GM12892 (cell line): Measurements from ENCODE around the gene KLHL13.
"Not testable (repeated sequence)": the region's sequence is repeated elsewhere in the genome, so short reads cannot be mapped to it uniquely, and the experiment has no call there.

Source experiments
- DNase-seq: peaks from one replicate; pipeline ENCODE4 v3.0.0; 2011; ENCODE audit not compliant: insufficient read length
- FAIRE-seq: peaks from 2 replicates; lab custom pipeline; 2011; peaks lifted over from hg19 to GRCh38; lab: Jason Lieb, UNC
- POLR2A ChIP-seq: IDR thresholded peaks from 2 replicates; pipeline ENCODE4 v1.6.1; 2011; ENCODE audit warnings: low read depth, low read length, control low read depth
- POLR2AphosphoS5 ChIP-seq: IDR thresholded peaks from 2 replicates; pipeline ENCODE4 v1.6.1; 2011; ENCODE audit warnings: low read depth, low read length, control low read depth
- TAF1 ChIP-seq: IDR thresholded peaks from 2 replicates; pipeline ENCODE4 v1.6.1; 2011; ENCODE audit warnings: low read depth, mild to moderate bottlenecking, control low read depth, low read length, borderline replicate concordance

The KLHL13 gene

GRCh38 chrX:118058924-118059323 is 57.7 kb downstream of the KLHL13 start:
- no peak for TF ChIP-seq POLR2AphosphoS5
- TF ChIP-seq POLR2A = no peak
- TF ChIP-seq TAF1 = no peak
- FAIRE-seq = no peak

GRCh38 chrX:118056870-118057269 is 59.7 kb downstream of the KLHL13 start:
- FAIRE-seq = no peak
- DNase-seq = no peak
- TF ChIP-seq TAF1 (no peak), POLR2A (no peak), POLR2AphosphoS5 (no peak)

More at GRCh38 chrX:118058924-118059323, 57.7 kb downstream of the KLHL13 start:
- DNase-seq = no peak

- TF ChIP-seq POLR2A (no peak), POLR2AphosphoS5 (no peak), TAF1 (no peak)
- no peak for DNase-seq
- FAIRE-seq = no peak
Observed at GRCh38 chrX:118049713-118050112, 66.9 kb downstream of the KLHL13 start.

GRCh38 chrX:118047446-118048186 is 69.0 kb downstream of the KLHL13 start:
- no peak for TF ChIP-seq TAF1
- no peak for TF ChIP-seq POLR2A
- no peak for TF ChIP-seq POLR2AphosphoS5
- peak; percentile 78 for FAIRE-seq
- no peak for DNase-seq

- TF ChIP-seq POLR2AphosphoS5 = no peak
- no peak for TF ChIP-seq POLR2A
- no peak for TF ChIP-seq TAF1
- DNase-seq = no peak
- no peak for FAIRE-seq
Observed at GRCh38 chrX:118039591-118039990, 77.0 kb downstream of the KLHL13 start.

GRCh38 chrX:118038614-118039365 is 77.8 kb downstream of the KLHL13 start:
- TF ChIP-seq POLR2A (no peak), POLR2AphosphoS5 (no peak), TAF1 (no peak)
- no peak for DNase-seq
- FAIRE-seq = no peak

- no peak for DNase-seq
- no peak for TF ChIP-seq TAF1
- no peak for TF ChIP-seq POLR2AphosphoS5
- TF ChIP-seq POLR2A = no peak
- FAIRE-seq = no peak
Observed at GRCh38 chrX:118026631-118027030, 90.0 kb downstream of the KLHL13 start.

- DNase-seq = no peak
- no peak for TF ChIP-seq POLR2A
- TF ChIP-seq POLR2AphosphoS5 = no peak
- TF ChIP-seq TAF1 = no peak
- no peak for FAIRE-seq
Observed at GRCh38 chrX:118025226-118025625, 91.4 kb downstream of the KLHL13 start.

- DNase-seq (no peak), FAIRE-seq (no peak)
- TF ChIP-seq POLR2AphosphoS5 (no peak), POLR2A (no peak), TAF1 (no peak)
Observed at GRCh38 chrX:118024482-118024881, 92.1 kb downstream of the KLHL13 start.

- FAIRE-seq (no peak), DNase-seq (no peak)
- TF ChIP-seq POLR2AphosphoS5 (no peak), POLR2A (no peak)
Observed at GRCh38 chrX:118022753-118023152, 93.9 kb downstream of the KLHL13 start.

GRCh38 chrX:118016422-118016821 is 100.2 kb downstream of the KLHL13 start:
- FAIRE-seq = no peak
- no peak for TF ChIP-seq TAF1
- TF ChIP-seq POLR2A = no peak
- no peak for TF ChIP-seq POLR2AphosphoS5
- DNase-seq = no peak

- not testable (repeated sequence) for DNase-seq, FAIRE-seq
Observed at GRCh38 chrX:118002417-118002816, 114.2 kb downstream of the KLHL13 start.

GRCh38 chrX:118000518-118000917 is 116.1 kb downstream of the KLHL13 start:
- no peak for TF ChIP-seq POLR2AphosphoS5
- TF ChIP-seq POLR2A = no peak
- TF ChIP-seq TAF1 = no peak
- FAIRE-seq (no peak), DNase-seq (no peak)
